Ectodermal cell (in vitro differentiated cells): ENCODE results near the gene CAVIN2. TPM values are rescaled to one million over a fixed set of nuclear protein-coding genes. Genes with fewer than 3 reads are reported as not detected.

ENCODE experiments used
- H3K27ac ChIP-seq: 2 replicates; pipeline ENCODE4 v1.7.0; 2013; ENCODE audit warnings: mild to moderate bottlenecking, low read depth, low read length; ENCODE audit not compliant: insufficient read depth, poor library complexity, severe bottlenecking
- H3K27me3 ChIP-seq: 2 replicates; pipeline ENCODE4 v1.7.0; 2013; ENCODE audit warnings: mild to moderate bottlenecking, low read length; ENCODE audit not compliant: insufficient read depth, control insufficient read depth, poor library complexity, severe bottlenecking
- H3K36me3 ChIP-seq: one replicate; pipeline ENCODE4 v1.7.0; 2013; ENCODE audit warnings: low read length; ENCODE audit not compliant: control insufficient read depth, insufficient read depth
- H3K4me1 ChIP-seq: one replicate; pipeline ENCODE4 v1.7.0; 2013; ENCODE audit warnings: low read length; ENCODE audit not compliant: control insufficient read depth, insufficient read depth
- H3K4me3 ChIP-seq: 2 replicates; pipeline ENCODE4 v1.7.0; 2013; ENCODE audit warnings: low read depth, low read length, control low read depth; ENCODE audit not compliant: insufficient read depth
- H3K9me3 ChIP-seq: 2 replicates; pipeline ENCODE4 v1.7.0; 2013; ENCODE audit warnings: mild to moderate bottlenecking, low read length, moderate library complexity; ENCODE audit not compliant: control insufficient read depth
- WGBS, 2 experiments: methylation state at CpG; one replicate each; pipeline ENCODE4 v1.1.7; 2013; ENCODE audit warnings: missing lambda C conversion rate in 2 of 2; 5-methylcytosine and 5-hydroxymethylcytosine counted together
- polyA plus RNA-seq, 4 experiments: library from polyadenylated mRNA; stranded (reverse); fragments of 50-300 nt; gene quantifications; one replicate each; pipeline ENCODE4 v1.2.3, GENCODE V29; 2013

CAVIN2 gene
- 0.11 TPM for polyA plus RNA-seq (2013, experiment 1 of 4)
- 0.30 TPM for polyA plus RNA-seq (2013, experiment 2 of 4)
- 0.37 TPM for polyA plus RNA-seq (2013, experiment 3 of 4)
- 0.36 TPM for polyA plus RNA-seq (2013, experiment 4 of 4)

- H3K27me3 ChIP-seq, result no peaks in the 10 kb centered on the region
- no peak within 1 kb of the TSS for H3K27ac ChIP-seq
- no peaks in the 10 kb centered on the region for H3K9me3 ChIP-seq
- 92 to 93% methylated on average over 31 of the region's 31 CpGs for WGBS, 2 experiments
- H3K36me3 ChIP-seq, result no peaks in the 10 kb centered on the region
- no peak within 1 kb of the TSS for H3K4me3 ChIP-seq
- H3K4me1 ChIP-seq, result peaks cover 10% of the 10 kb centered on the region
These were observed at the start of gene CAVIN2 for GRCh38 chr2:191846515-191847476. CAVIN2 (minus strand) TSS chr2:191847088; CDS start chr2:191846925, 163 bp downstream.

GRCh38 chr2:191895743-191896142 lies 48.9 kb upstream of the CAVIN2 start:
- Histone ChIP-seq H3K9me3 (no peaks in the 10 kb centered on the region), H3K4me1 (no peaks in the 10 kb centered on the region), H3K36me3 (no peaks in the 10 kb centered on the region), H3K4me3 (no peak overlapping the region), H3K27ac (no peak overlapping the region), H3K27me3 (no peaks in the 10 kb centered on the region)
- WGBS, 2 experiments, result 81 to 90% methylated on average over 2 of the region's 2 CpGs

- WGBS, 2 experiments, result 91 to 93% methylated on average over 4 of the region's 4 CpGs
- H3K4me1 ChIP-seq, result no peaks in the 10 kb centered on the region
- H3K27me3 ChIP-seq, result no peaks in the 10 kb centered on the region
- no peaks in the 10 kb centered on the region for H3K9me3 ChIP-seq
- H3K4me3 ChIP-seq, result no peak overlapping the region
- no peak overlapping the region for H3K27ac ChIP-seq
- H3K36me3 ChIP-seq, result no peaks in the 10 kb centered on the region
These were observed 48.3 kb upstream of the CAVIN2 start for GRCh38 chr2:191895195-191895594.

- Histone ChIP-seq H3K4me3 (no peak overlapping the region), H3K27ac (no peak overlapping the region)
These were observed 47.8 kb upstream of the CAVIN2 start for GRCh38 chr2:191894681-191895147.

GRCh38 chr2:191892391-191892790 lies 45.5 kb upstream of the CAVIN2 start:
- Histone ChIP-seq H3K4me3 (no peak overlapping the region), H3K4me1 (no peaks in the 10 kb centered on the region), H3K36me3 (no peaks in the 10 kb centered on the region), H3K27me3 (no peaks in the 10 kb centered on the region), H3K9me3 (no peaks in the 10 kb centered on the region), H3K27ac (no peak overlapping the region)
- WGBS, 2 experiments, result 84 to 97% methylated on average over 3 of the region's 3 CpGs

More at GRCh38 chr2:191894681-191895147, 47.8 kb upstream of the CAVIN2 start:
- Histone ChIP-seq H3K9me3 (no peaks in the 10 kb centered on the region), H3K36me3 (no peaks in the 10 kb centered on the region), H3K4me1 (no peaks in the 10 kb centered on the region), H3K27me3 (no peaks in the 10 kb centered on the region)
- 64 to 100% methylated on average over 2 to 3 of the region's 3 CpGs for WGBS, 2 experiments

- Histone ChIP-seq H3K27ac (no peak overlapping the region), H3K36me3 (no peaks in the 10 kb centered on the region), H3K4me3 (no peak overlapping the region), H3K4me1 (no peaks in the 10 kb centered on the region), H3K27me3 (no peaks in the 10 kb centered on the region), H3K9me3 (no peaks in the 10 kb centered on the region)
- WGBS, 2 experiments, result 94 to 96% methylated on average over 4 to 5 of the region's 5 CpGs
These were observed 44.8 kb upstream of the CAVIN2 start for GRCh38 chr2:191891656-191892055.

- H3K27ac ChIP-seq, result no peak overlapping the region
- 100% methylated on average over 2 of the region's 2 CpGs for WGBS, 2 experiments
These were observed 43.0 kb upstream of the CAVIN2 start for GRCh38 chr2:191889931-191890330.

GRCh38 chr2:191888400-191889166 lies 41.7 kb upstream of the CAVIN2 start:
- Histone ChIP-seq H3K36me3 (no peaks in the 10 kb centered on the region), H3K4me3 (no peak overlapping the region), H3K4me1 (no peaks in the 10 kb centered on the region), H3K27me3 (no peaks in the 10 kb centered on the region), H3K9me3 (no peaks in the 10 kb centered on the region), H3K27ac (no peak overlapping the region)
- WGBS, 2 experiments, result 89 to 90% methylated on average over 2 to 3 of the region's 3 CpGs

More at GRCh38 chr2:191889931-191890330, 43.0 kb upstream of the CAVIN2 start:
- no peaks in the 10 kb centered on the region for H3K4me1 ChIP-seq
- no peaks in the 10 kb centered on the region for H3K27me3 ChIP-seq
- no peak overlapping the region for H3K4me3 ChIP-seq
- no peaks in the 10 kb centered on the region for H3K9me3 ChIP-seq
- H3K36me3 ChIP-seq, result no peaks in the 10 kb centered on the region

GRCh38 chr2:191885650-191886049 lies 38.8 kb upstream of the CAVIN2 start:
- no peaks in the 10 kb centered on the region for H3K9me3 ChIP-seq
- 96 to 97% methylated on average over 6 of the region's 6 CpGs for WGBS, 2 experiments
- H3K27ac ChIP-seq, result no peak overlapping the region
- no peaks in the 10 kb centered on the region for H3K27me3 ChIP-seq
- no peak overlapping the region for H3K4me3 ChIP-seq
- no peaks in the 10 kb centered on the region for H3K36me3 ChIP-seq
- H3K4me1 ChIP-seq, result no peaks in the 10 kb centered on the region

GRCh38 chr2:191885098-191885497 lies 38.2 kb upstream of the CAVIN2 start:
- Histone ChIP-seq H3K27ac (no peak overlapping the region), H3K27me3 (no peaks in the 10 kb centered on the region), H3K4me3 (no peak overlapping the region), H3K36me3 (no peaks in the 10 kb centered on the region), H3K9me3 (no peaks in the 10 kb centered on the region), H3K4me1 (no peaks in the 10 kb centered on the region)
- WGBS, 2 experiments, result 96 to 100% methylated on average over 1 of the region's 1 CpG
